HL-60 (cell line): ENCODE results near the gene SNRPB.

ENCODE experiments used
- DNase-seq, 2 experiments: peaks; one replicate each; pipeline ENCODE4 v3.0.0-alpha.2; 2010 to 2020; ENCODE audit warnings: low read depth in 1 of 2, low spot score in 1 of 2
- H3K27ac ChIP-seq: fragments of 250-450 bp; sonication (Bioruptor Pico); replicated peaks from 2 replicates; pipeline ENCODE4 v1.5.1; 2020; ENCODE audit warnings: mild to moderate bottlenecking, moderate library complexity
- H3K27me3 ChIP-seq: fragments of 250-450 bp; sonication (Bioruptor Pico); 2 replicates; pipeline ENCODE4 v1.5.1; 2021; ENCODE audit warnings: mild to moderate bottlenecking, moderate library complexity; ENCODE audit not compliant: insufficient read depth, poor library complexity, severe bottlenecking
- H3K4me3 ChIP-seq: replicated peaks from 2 replicates; pipeline ENCODE4 v1.5.1; 2011; ENCODE audit warnings: mild to moderate bottlenecking, control low read depth, low read length; ENCODE audit not compliant: insufficient read depth
- CTCF ChIP-seq: IDR thresholded peaks from one replicate; pipeline ENCODE4 v1.5.1; 2011; ENCODE audit warnings: low read length, control low read depth, inconsistent platforms; ENCODE audit not compliant: insufficient read depth
- GABPA ChIP-seq: IDR thresholded peaks from 2 replicates; pipeline ENCODE4 v1.6.1; 2012; ENCODE audit warnings: low read depth
- POLR2AphosphoS5 ChIP-seq: IDR thresholded peaks from 2 replicates; pipeline ENCODE4 v1.6.1; 2012; ENCODE audit warnings: low read depth
- REST ChIP-seq: IDR thresholded peaks from 2 replicates; pipeline ENCODE4 v1.6.1; 2012; ENCODE audit warnings: low read depth; ENCODE audit not compliant: insufficient replicate concordance
- SPI1 ChIP-seq: IDR thresholded peaks from 2 replicates; pipeline ENCODE4 v1.6.1; 2012; ENCODE audit warnings: low read depth, mild to moderate bottlenecking, borderline replicate concordance

SNRPB gene

GRCh38 chr20:2518096-2518495, 47.5 kb upstream of the SNRPB start:
- no peak overlapping the region for H3K27ac ChIP-seq
- no peak for TF ChIP-seq POLR2AphosphoS5
- TF ChIP-seq SPI1, result no peak
- H3K4me3 ChIP-seq, result no peak overlapping the region
- no peaks in the 10 kb centered on the region for H3K27me3 ChIP-seq
- no peak for DNase-seq

- Histone ChIP-seq H3K27me3 (no peaks in the 10 kb centered on the region), H3K27ac (no peak overlapping the region), H3K4me3 (no peak overlapping the region)
- no peak for DNase-seq
- no peak for TF ChIP-seq REST
- no peak for TF ChIP-seq CTCF
- no peak for TF ChIP-seq POLR2AphosphoS5
- TF ChIP-seq GABPA, result no peak
- no peak for TF ChIP-seq SPI1
Observed at GRCh38 chr20:2516399-2516798, 45.8 kb upstream of the SNRPB start.

- H3K4me3 ChIP-seq, result no peak overlapping the region
- H3K27me3 ChIP-seq, result no peaks in the 10 kb centered on the region
- no peak for DNase-seq
- TF ChIP-seq SPI1 (no peak), REST (no peak), GABPA (no peak), CTCF (no peak), POLR2AphosphoS5 (no peak)
- no peak overlapping the region for H3K27ac ChIP-seq
Observed at GRCh38 chr20:2515203-2515602, 44.6 kb upstream of the SNRPB start.

- no peak for TF ChIP-seq GABPA
- no peak for TF ChIP-seq SPI1
- TF ChIP-seq REST, result no peak
- no peak for TF ChIP-seq CTCF
- no peak for TF ChIP-seq POLR2AphosphoS5
- H3K4me3 ChIP-seq, result no peak overlapping the region
- H3K27me3 ChIP-seq, result no peaks in the 10 kb centered on the region
- no peak overlapping the region for H3K27ac ChIP-seq
- no peak for DNase-seq
Observed at GRCh38 chr20:2509794-2510193, 39.2 kb upstream of the SNRPB start.
